ENCODE measurements around the gene SCN11A.

DNA sequence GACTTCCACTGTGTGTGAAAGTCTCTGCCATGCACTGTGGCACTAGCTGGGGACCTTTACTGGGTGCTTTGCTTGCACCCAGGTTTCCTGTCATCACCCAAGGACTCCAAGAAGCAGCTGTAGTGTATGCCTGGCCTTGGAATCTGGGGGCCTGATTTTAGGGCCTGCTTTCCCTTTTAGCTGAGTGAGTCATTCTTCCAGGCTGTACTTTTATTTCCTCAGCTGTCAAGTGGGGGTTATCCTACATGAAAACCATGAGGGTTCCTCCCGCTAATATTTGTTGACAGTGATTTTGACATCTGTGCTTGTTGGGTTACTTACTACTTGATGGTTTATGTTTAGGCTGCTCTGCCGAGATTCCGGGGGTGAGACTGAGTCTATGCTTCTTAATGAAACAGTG lies 37.1 kb upstream of the SCN11A start:
- TF ChIP-seq, protein P1, sequence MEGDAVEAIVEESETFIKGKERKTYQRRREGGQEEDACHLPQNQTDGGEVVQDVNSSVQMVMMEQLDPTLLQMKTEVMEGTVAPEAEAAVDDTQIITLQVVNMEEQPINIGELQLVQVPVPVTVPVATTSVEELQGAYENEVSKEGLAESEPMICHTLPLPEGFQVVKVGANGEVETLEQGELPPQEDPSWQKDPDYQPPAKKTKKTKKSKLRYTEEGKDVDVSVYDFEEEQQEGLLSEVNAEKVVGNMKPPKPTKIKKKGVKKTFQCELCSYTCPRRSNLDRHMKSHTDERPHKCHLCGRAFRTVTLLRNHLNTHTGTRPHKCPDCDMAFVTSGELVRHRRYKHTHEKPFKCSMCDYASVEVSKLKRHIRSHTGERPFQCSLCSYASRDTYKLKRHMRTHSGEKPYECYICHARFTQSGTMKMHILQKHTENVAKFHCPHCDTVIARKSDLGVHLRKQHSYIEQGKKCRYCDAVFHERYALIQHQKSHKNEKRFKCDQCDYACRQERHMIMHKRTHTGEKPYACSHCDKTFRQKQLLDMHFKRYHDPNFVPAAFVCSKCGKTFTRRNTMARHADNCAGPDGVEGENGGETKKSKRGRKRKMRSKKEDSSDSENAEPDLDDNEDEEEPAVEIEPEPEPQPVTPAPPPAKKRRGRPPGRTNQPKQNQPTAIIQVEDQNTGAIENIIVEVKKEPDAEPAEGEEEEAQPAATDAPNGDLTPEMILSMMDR (IDR thresholded peaks at IDR 0.05): no peak
- TF ChIP-seq POLR2A (IDR thresholded peaks at IDR 0.05) (no peak), POLR2AphosphoS5 (IDR thresholded peaks at IDR 0.05) (no peak)
